ENCODE data around the gene PRPF40A.
A peak's percentile ranks its signal among the peaks of the same experiment; 100 is the strongest.
"Not testable (repeated sequence)": the region's sequence is repeated elsewhere in the genome, so short reads cannot be mapped to it uniquely, and the experiment has no call there.

PRPF40A gene

GRCh38 chr2:152717228-152718075, at the start of gene PRPF40A:
Gene PRPF40A (minus strand): TSS chr2:152717461. CDS start chr2:152717439, 22 bp downstream.
- no peak for TF ChIP-seq CTCF (IDR thresholded peaks at IDR 0.05; ENCODE audit: insufficient read depth, low read length, poor library complexity, severe bottlenecking)
- Histone ChIP-seq H3K4me3 (replicated peaks; ENCODE audit: low read depth, low read length) (peak within 1 kb of the TSS; percentile 89), H3K36me3 (ENCODE audit: control insufficient read depth, insufficient read depth, low read length) (no peaks in the 10 kb centered on the region), H3K27me3 (replicated peaks; ENCODE audit: control insufficient read depth, insufficient read depth, low read length) (no peaks in the 10 kb centered on the region)
- peak; percentile 98 for DNase-seq (ENCODE audit: extremely low read depth, insufficient read length)

GRCh38 chr2:152766928-152767327, 49.7 kb upstream of the PRPF40A start:
- Histone ChIP-seq H3K36me3 (ENCODE audit: control insufficient read depth, insufficient read depth, low read length) (no peaks in the 10 kb centered on the region), H3K27me3 (replicated peaks; ENCODE audit: control insufficient read depth, insufficient read depth, low read length) (no peaks in the 10 kb centered on the region), H3K4me3 (replicated peaks; ENCODE audit: low read depth, low read length) (no peak overlapping the region)
- no peak for TF ChIP-seq CTCF (IDR thresholded peaks at IDR 0.05; ENCODE audit: insufficient read depth, low read length, poor library complexity, severe bottlenecking)
- no peak for DNase-seq (ENCODE audit: extremely low read depth, insufficient read length)

GRCh38 chr2:152763651-152764050, 46.4 kb upstream of the PRPF40A start:
- no peak for DNase-seq (ENCODE audit: extremely low read depth, insufficient read length)
- TF ChIP-seq CTCF (IDR thresholded peaks at IDR 0.05; ENCODE audit: insufficient read depth, low read length, poor library complexity, severe bottlenecking), result no peak
- Histone ChIP-seq H3K36me3 (ENCODE audit: control insufficient read depth, insufficient read depth, low read length) (no peaks in the 10 kb centered on the region), H3K27me3 (replicated peaks; ENCODE audit: control insufficient read depth, insufficient read depth, low read length) (no peaks in the 10 kb centered on the region), H3K4me3 (replicated peaks; ENCODE audit: low read depth, low read length) (no peak overlapping the region)

- not testable (repeated sequence) for H3K4me3 ChIP-seq (replicated peaks; ENCODE audit: low read depth, low read length); H3K27me3 ChIP-seq (replicated peaks; ENCODE audit: control insufficient read depth, insufficient read depth, low read length); H3K36me3 ChIP-seq (ENCODE audit: control insufficient read depth, insufficient read depth, low read length); DNase-seq (ENCODE audit: extremely low read depth, insufficient read length)
Observed at GRCh38 chr2:152763208-152763607, 45.9 kb upstream of the PRPF40A start.

- Histone ChIP-seq H3K36me3 (ENCODE audit: control insufficient read depth, insufficient read depth, low read length) (no peaks in the 10 kb centered on the region), H3K27me3 (replicated peaks; ENCODE audit: control insufficient read depth, insufficient read depth, low read length) (no peaks in the 10 kb centered on the region), H3K4me3 (replicated peaks; ENCODE audit: low read depth, low read length) (no peak overlapping the region)
- TF ChIP-seq CTCF (IDR thresholded peaks at IDR 0.05; ENCODE audit: insufficient read depth, low read length, poor library complexity, severe bottlenecking), result no peak
- no peak for DNase-seq (ENCODE audit: extremely low read depth, insufficient read length)
Observed at GRCh38 chr2:152762202-152762601, 44.9 kb upstream of the PRPF40A start.

- no peak for TF ChIP-seq CTCF (IDR thresholded peaks at IDR 0.05; ENCODE audit: insufficient read depth, low read length, poor library complexity, severe bottlenecking)
- Histone ChIP-seq H3K4me3 (replicated peaks; ENCODE audit: low read depth, low read length) (no peak overlapping the region), H3K27me3 (replicated peaks; ENCODE audit: control insufficient read depth, insufficient read depth, low read length) (no peaks in the 10 kb centered on the region), H3K36me3 (ENCODE audit: control insufficient read depth, insufficient read depth, low read length) (no peaks in the 10 kb centered on the region)
- no peak for DNase-seq (ENCODE audit: extremely low read depth, insufficient read length)
Observed at GRCh38 chr2:152761214-152761613, 44.0 kb upstream of the PRPF40A start.
